Mammary epithelial cell (primary cell): ENCODE data around the gene TSPEAR.

Experiments used
- CTCF ChIP-seq, 2 donors: IDR thresholded peaks in 1 of 2; conservative IDR thresholded peaks in 1 of 2; 2 replicates each; pipeline ENCODE4 v1.5.1; 2011 to 2012; ENCODE audit warnings: inconsistent platforms in 2 of 2, low read length in 2 of 2, mild to moderate bottlenecking in 2 of 2, control low read depth in 1 of 2, low read depth in 1 of 2; ENCODE audit not compliant: insufficient read depth in 1 of 2; ENCODE audit errors: extremely low read depth in 1 of 2
- EZH2 ChIP-seq: IDR thresholded peaks from 2 replicates; pipeline ENCODE4 v1.6.1; 2012; ENCODE audit warnings: low read length, inconsistent platforms, borderline replicate concordance

DNA sequence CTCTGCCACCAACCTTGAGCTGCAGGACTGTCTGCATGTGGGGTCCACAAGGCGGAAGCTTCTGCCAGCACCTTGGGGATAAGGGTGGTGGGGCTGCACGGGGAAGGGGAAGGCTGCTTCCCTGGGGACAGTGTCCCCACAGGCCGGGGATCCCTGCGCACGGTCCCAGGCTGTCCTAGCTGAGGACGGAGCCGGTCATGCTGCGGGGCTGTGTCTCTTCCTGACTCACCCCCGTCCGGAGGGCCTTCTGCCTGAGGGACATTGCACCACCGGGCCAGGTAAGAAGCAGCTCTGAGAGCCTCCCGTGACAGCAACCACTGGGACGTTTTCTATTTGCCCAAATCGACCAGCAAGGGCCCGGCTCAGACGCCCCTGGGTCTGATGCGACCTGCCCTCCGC is 201.3 kb downstream of the TSPEAR start:
- TF ChIP-seq CTCF (conservative IDR thresholded peaks at IDR 0.05 in 1 of 2, IDR thresholded peaks at IDR 0.05 in 1 of 2; ENCODE audit: extremely low read depth in 1 of 2, insufficient read depth in 1 of 2, low read depth in 1 of 2, low read length in 2 of 2) (no peak), EZH2 (no peak)
